ENCODE measurements around the gene PCLO. TPM values are rescaled to one million over a fixed set of nuclear protein-coding genes. Genes with fewer than 3 reads are reported as not detected.

PCLO gene
- polyA plus RNA-seq, 1 donor (not counting 4 experiments of a cell fraction or from before 2014, with no cell fraction given), result 1.8 TPM

- Histone ChIP-seq H3K9me1 (ENCODE audit: control insufficient read depth, extremely low read depth, insufficient read depth, low read length) (no peaks in the 10 kb centered on the region), H2AFZ (ENCODE audit: control insufficient read depth, low read length) (no peak overlapping the region), H3K4me1 (ENCODE audit: control insufficient read depth, extremely low read depth, insufficient read depth, low read length) (no peaks in the 10 kb centered on the region), H3K36me3 (ENCODE audit: control insufficient read depth in 2 of 2, extremely low read depth in 1 of 2, insufficient read depth in 2 of 2, low read length in 2 of 2) (no peaks in the 10 kb centered on the region), H3K79me2 (ENCODE audit: control insufficient read depth, insufficient read depth, low read length) (no peaks in the 10 kb centered on the region), H3K27me3 (ENCODE audit: control insufficient read depth, extremely low read depth, insufficient read depth, low read length) (no peaks in the 10 kb centered on the region), H3K9me3 (ENCODE audit: control insufficient read depth, low read depth, low read length) (no peaks in the 10 kb centered on the region), H3K4me2 (ENCODE audit: control insufficient read depth, extremely low read depth, insufficient read depth, low read depth, low read length) (no peak overlapping the region), H4K20me1 (ENCODE audit: control insufficient read depth, extremely low read depth, insufficient read depth, low read length) (no peaks in the 10 kb centered on the region), H3K27ac (ENCODE audit: control insufficient read depth, insufficient read depth, low read length) (no peak overlapping the region), H3K4me3 (ENCODE audit: control insufficient read depth in 2 of 3, extremely low read depth in 1 of 3, insufficient read depth in 2 of 3, low read depth in 1 of 3, low read length in 3 of 3) (no peak overlapping the region), H3K9ac (ENCODE audit: control insufficient read depth, extremely low read depth, insufficient read depth, low read length) (no peak overlapping the region)
- DNase-seq (ENCODE audit: low read depth, low spot score) (no peak), FAIRE-seq (no peak)
- dilution Hi-C loops (cut with MboI; ENCODE audit: extremely low pct_ligation_motif_present, low sequenced_read_pairs), result no loop called here
- TF ChIP-seq EZH2 (IDR thresholded peaks at IDR 0.05; ENCODE audit: low read length) (no peak), CTCF (optimal IDR thresholded peaks at IDR 0.05 in 1 of 3, IDR thresholded peaks at IDR 0.05 in 1 of 3, conservative IDR thresholded peaks at IDR 0.05 in 1 of 3; ENCODE audit: extremely low read depth in 1 of 3, insufficient read depth in 2 of 3, low read length in 3 of 3) (no peak)
These were observed 89.8 kb downstream of the PCLO start for GRCh38 chr7:83072576-83073517.

- TF ChIP-seq CTCF (optimal IDR thresholded peaks at IDR 0.05 in 1 of 3, IDR thresholded peaks at IDR 0.05 in 1 of 3, conservative IDR thresholded peaks at IDR 0.05 in 1 of 3; ENCODE audit: extremely low read depth in 1 of 3, insufficient read depth in 2 of 3, low read length in 3 of 3) (no peak), EZH2 (IDR thresholded peaks at IDR 0.05; ENCODE audit: low read length) (no peak)
- no peak for FAIRE-seq
These were observed 97.0 kb downstream of the PCLO start for GRCh38 chr7:83065714-83066113.

More at GRCh38 chr7:83065714-83066113, 97.0 kb downstream of the PCLO start:
- Histone ChIP-seq H3K79me2 (ENCODE audit: control insufficient read depth, insufficient read depth, low read length) (no peaks in the 10 kb centered on the region), H4K20me1 (ENCODE audit: control insufficient read depth, extremely low read depth, insufficient read depth, low read length) (no peaks in the 10 kb centered on the region), H3K9ac (ENCODE audit: control insufficient read depth, extremely low read depth, insufficient read depth, low read length) (no peak overlapping the region), H3K9me3 (ENCODE audit: control insufficient read depth, low read depth, low read length) (no peaks in the 10 kb centered on the region), H3K4me2 (ENCODE audit: control insufficient read depth, extremely low read depth, insufficient read depth, low read depth, low read length) (no peak overlapping the region), H2AFZ (ENCODE audit: control insufficient read depth, low read length) (no peak overlapping the region), H3K27ac (ENCODE audit: control insufficient read depth, insufficient read depth, low read length) (no peak overlapping the region), H3K27me3 (ENCODE audit: control insufficient read depth, extremely low read depth, insufficient read depth, low read length) (no peaks in the 10 kb centered on the region), H3K36me3 (ENCODE audit: control insufficient read depth in 2 of 2, extremely low read depth in 1 of 2, insufficient read depth in 2 of 2, low read length in 2 of 2) (no peaks in the 10 kb centered on the region), H3K4me1 (ENCODE audit: control insufficient read depth, extremely low read depth, insufficient read depth, low read length) (no peaks in the 10 kb centered on the region), H3K4me3 (ENCODE audit: control insufficient read depth in 2 of 3, extremely low read depth in 1 of 3, insufficient read depth in 2 of 3, low read depth in 1 of 3, low read length in 3 of 3) (no peak overlapping the region), H3K9me1 (ENCODE audit: control insufficient read depth, extremely low read depth, insufficient read depth, low read length) (no peaks in the 10 kb centered on the region)
- no peak for DNase-seq (ENCODE audit: low read depth, low spot score)
- dilution Hi-C loops (cut with MboI; ENCODE audit: extremely low pct_ligation_motif_present, low sequenced_read_pairs), result no loop called here

Data from keratinocyte (primary cell).